EL (cell line): ENCODE measurements around the gene MYO7A.

Source experiments
- DNase-seq: peaks from one replicate; pipeline ENCODE4 v3.0.0-alpha.2; 2016

The MYO7A gene

GRCh38 chr11:77170107-77170506, 42.1 kb downstream of the MYO7A start:
- no peak for DNase-seq

- DNase-seq, result no peak
Measured at GRCh38 chr11:77171254-77171653, 43.2 kb downstream of the MYO7A start.

GRCh38 chr11:77171885-77172665, 44.0 kb downstream of the MYO7A start:
- no peak for DNase-seq

GRCh38 chr11:77172666-77172982, 44.6 kb downstream of the MYO7A start:
- DNase-seq, result no peak

GRCh38 chr11:77173494-77173893, 45.4 kb downstream of the MYO7A start:
- DNase-seq, result no peak

- DNase-seq, result no peak
Measured at GRCh38 chr11:77174559-77174958, 46.5 kb downstream of the MYO7A start.

- DNase-seq, result no peak
Measured at GRCh38 chr11:77175021-77175842, 47.2 kb downstream of the MYO7A start.

- no peak for DNase-seq
Measured at GRCh38 chr11:77175869-77176539, 48.0 kb downstream of the MYO7A start.

- DNase-seq, result no peak
Measured at GRCh38 chr11:77176996-77177395, 49.0 kb downstream of the MYO7A start.

- DNase-seq, result no peak
Measured at GRCh38 chr11:77178150-77178549, 50.1 kb downstream of the MYO7A start.

- no peak for DNase-seq
Measured at GRCh38 chr11:77179048-77179447, 51.0 kb downstream of the MYO7A start.

- DNase-seq, result no peak
Measured at GRCh38 chr11:77179681-77180080, 51.6 kb downstream of the MYO7A start.

GRCh38 chr11:77180346-77180745, 52.3 kb downstream of the MYO7A start:
- no peak for DNase-seq

GRCh38 chr11:77181226-77181625, 53.2 kb downstream of the MYO7A start:
- DNase-seq, result no peak

GRCh38 chr11:77181799-77182541, 53.9 kb downstream of the MYO7A start:
- DNase-seq, result no peak

- DNase-seq, result no peak
Measured at GRCh38 chr11:77182542-77183430, 54.7 kb downstream of the MYO7A start.

- DNase-seq, result no peak
Measured at GRCh38 chr11:77183431-77183984, 55.5 kb downstream of the MYO7A start.

GRCh38 chr11:77184136-77184860, 56.3 kb downstream of the MYO7A start:
- no peak for DNase-seq

- DNase-seq, result no peak
Measured at GRCh38 chr11:77186302-77186701, 58.3 kb downstream of the MYO7A start.

- no peak for DNase-seq
Measured at GRCh38 chr11:77187111-77187750, 59.2 kb downstream of the MYO7A start.
